Activated CD4-positive, alpha-beta memory T cell treated with anti-CD3 and anti-CD28 coated beads for 36 hours (primary cell): Measurements from ENCODE around the gene ANKRD31. TPM values are rescaled to one million over a fixed set of nuclear protein-coding genes. Genes with fewer than 3 reads are reported as not detected.

ENCODE experiments used
- CTCF ChIA-PET: fragments of 350-600 bp; sonication (Branson Sonifier 250); formaldehyde crosslinking; loops from one replicate; lab custom pipeline; 2021; ENCODE audit warnings: antibody characterized with exemption, inconsistent platforms; lab: Charles Lee
- POLR2A ChIA-PET: fragments of 350-600 bp; sonication (Branson Sonifier 250); formaldehyde crosslinking; loops from one replicate; lab custom pipeline; 2021; ENCODE audit warnings: antibody characterized with exemption; lab: Charles Lee
- DNase-seq: peaks from one replicate; pipeline ENCODE4 v3.0.0-alpha.2; 2020
- H3K27ac Mint-ChIP-seq: one replicate; pipeline ENCODE4 v1.8.0; 2021; ENCODE audit warnings: mixed read lengths
- H3K27me3 Mint-ChIP-seq: one replicate; pipeline ENCODE4 v1.8.0; 2021; ENCODE audit warnings: mixed read lengths
- H3K36me3 Mint-ChIP-seq: one replicate; pipeline ENCODE4 v1.8.0; 2021; ENCODE audit warnings: mixed read lengths
- H3K4me1 Mint-ChIP-seq: one replicate; pipeline ENCODE4 v1.8.0; 2021; ENCODE audit warnings: low read depth, mixed read lengths
- H3K4me3 Mint-ChIP-seq: one replicate; pipeline ENCODE4 v1.8.0; 2021; ENCODE audit warnings: mild to moderate bottlenecking, mixed read lengths
- H3K9me3 Mint-ChIP-seq: one replicate; pipeline ENCODE4 v1.8.0; 2021; ENCODE audit warnings: mixed read lengths
- intact Hi-C: fragments of 100-400 bp; cut with micrococcal nuclease; formaldehyde crosslinking; loops from one replicate; pipeline ENCODE4 v1.15.1; 2023
- total RNA-seq, 2 experiments: library from RNA; stranded (reverse); gene quantifications; one replicate each; pipeline ENCODE4 v1.2.3, GENCODE V29; 2021

Gene ANKRD31
- total RNA-seq, 2 experiments from 2014 or later, result 0.29 to 0.33 TPM

- H3K4me1 Mint-ChIP-seq, result peaks cover 15% of the 10 kb centered on the region
- H3K4me3 Mint-ChIP-seq, result no peak overlapping the region
- H3K9me3 Mint-ChIP-seq, result no peaks in the 10 kb centered on the region
- intact Hi-C loops, result no loop called here
- no peaks in the 10 kb centered on the region for H3K36me3 Mint-ChIP-seq
- no peaks in the 10 kb centered on the region for H3K27me3 Mint-ChIP-seq
- H3K27ac Mint-ChIP-seq, result no peak overlapping the region
- ChIA-PET POLR2A (no interaction called here), CTCF (interaction anchor here (0.5 kb wide), 1 partner anchor 58 kb away, joined by 3 read pairs; no protein-coding TSS in a partner anchor)
- DNase-seq, result no peak
Observed at GRCh38 chr5:75021800-75022199, 214.9 kb downstream of the ANKRD31 start.

- no peak for DNase-seq
- no peak overlapping the region for H3K27ac Mint-ChIP-seq
- peaks cover 17% of the 10 kb centered on the region for H3K4me1 Mint-ChIP-seq
- no peaks in the 10 kb centered on the region for H3K36me3 Mint-ChIP-seq
- CTCF ChIA-PET, result no interaction called here
- H3K4me3 Mint-ChIP-seq, result no peak overlapping the region
- POLR2A ChIA-PET, result no interaction called here
- H3K27me3 Mint-ChIP-seq, result no peaks in the 10 kb centered on the region
- intact Hi-C loops, result no loop called here
- no peaks in the 10 kb centered on the region for H3K9me3 Mint-ChIP-seq
Observed at GRCh38 chr5:75021219-75021618, 215.5 kb downstream of the ANKRD31 start.

- H3K4me1 Mint-ChIP-seq, result peaks cover 17% of the 10 kb centered on the region
- DNase-seq, result no peak
- H3K27me3 Mint-ChIP-seq, result no peaks in the 10 kb centered on the region
- no peak overlapping the region for H3K4me3 Mint-ChIP-seq
- no peaks in the 10 kb centered on the region for H3K36me3 Mint-ChIP-seq
- intact Hi-C loops, result no loop called here
- POLR2A ChIA-PET, result no interaction called here
- H3K27ac Mint-ChIP-seq, result no peak overlapping the region
- H3K9me3 Mint-ChIP-seq, result no peaks in the 10 kb centered on the region
- CTCF ChIA-PET, result no interaction called here
Observed at GRCh38 chr5:75020016-75020656, 216.5 kb downstream of the ANKRD31 start.

GRCh38 chr5:75018805-75019587 lies 217.7 kb downstream of the ANKRD31 start:
- H3K27me3 Mint-ChIP-seq, result no peaks in the 10 kb centered on the region
- no peaks in the 10 kb centered on the region for H3K36me3 Mint-ChIP-seq
- H3K4me3 Mint-ChIP-seq, result no peak overlapping the region
- ChIA-PET CTCF (no interaction called here), POLR2A (no interaction called here)
- H3K27ac Mint-ChIP-seq, result no peak overlapping the region
- intact Hi-C loops, result no loop called here
- H3K4me1 Mint-ChIP-seq, result peaks cover 12% of the 10 kb centered on the region
- no peak for DNase-seq
- no peaks in the 10 kb centered on the region for H3K9me3 Mint-ChIP-seq

Other genes starting within 250 kb of the ANKRD31 start
- 1 to 10 TPM; 2.4 TPM for gene GCNT4, start 184.3 kb downstream of the ANKRD31 start, total RNA-seq
- 10 to 100 TPM; 57.7 to 68.6 TPM for gene HMGCR, start 100.3 kb upstream of the ANKRD31 start, total RNA-seq